Thyroid gland (tissue), 4 donors: Measurements from ENCODE around the gene EXOC4. TPM values are rescaled to one million over a fixed set of nuclear protein-coding genes. Genes with fewer than 3 reads are reported as not detected.

ENCODE experiments used
- DNase-seq, 2 donors: peaks; one replicate each; pipeline ENCODE4 v3.0.0-alpha.2; 2019
- H3K27ac ChIP-seq, 3 donors: fragments of 200-600 bp; sonication (generic); 1 replicate in 2 of 3; 2 replicates in 1 of 3; pipeline ENCODE4 v1.5.1; 2016 to 2019; ENCODE audit warnings: mild to moderate bottlenecking in 1 of 3, moderate library complexity in 1 of 3
- H3K27me3 ChIP-seq: fragments of 200-600 bp; sonication (generic); one replicate; pipeline ENCODE4 v1.5.1; 2019
- H3K36me3 ChIP-seq, 2 donors: fragments of 200-600 bp; sonication (generic); one replicate each; pipeline ENCODE4 v1.5.1; 2016 to 2019
- H3K4me1 ChIP-seq, 2 donors: fragments of 200-600 bp; sonication (generic); one replicate each; pipeline ENCODE4 v1.5.1; 2017 to 2019
- H3K4me3 ChIP-seq, 3 donors: fragments of 200-600 bp; sonication (generic); replicated peaks in 1 of 3; 1 replicate in 2 of 3; 2 replicates in 1 of 3; pipeline ENCODE4 v1.5.1; 2016; ENCODE audit warnings: mild to moderate bottlenecking in 1 of 3
- H3K9me3 ChIP-seq: fragments of 200-600 bp; sonication (generic); one replicate; pipeline ENCODE4 v1.5.1; 2017
- POLR2A ChIP-seq, 2 donors: fragments of 450-650 bp; IDR thresholded peaks; one replicate each; pipeline ENCODE4 v1.6.1; 2017; ENCODE audit warnings: antibody characterized with exemption in 2 of 2, mild to moderate bottlenecking in 2 of 2, moderate library complexity in 1 of 2
- WGBS, 2 donors: methylation state at CpG; one replicate each; pipeline ENCODE4 v1.1.5; 2017; 5-methylcytosine and 5-hydroxymethylcytosine counted together
- intact Hi-C: fragments of 100-400 bp; cut with DNase I; formaldehyde crosslinking; loops from one replicate; pipeline ENCODE4 v1.15.1; 2023
- total RNA-seq, 4 donors: library from RNA; depleted of rRNA; stranded (reverse); fragments of >200 nt; gene quantifications; one replicate each; pipeline ENCODE4 v1.2.3, GENCODE V29; 2016
- TF ChIP-seq, protein P1 (sequence below), 6 experiments: fragments of 200-600 bp in 3 of 6; fragments of 450-650 bp in 3 of 6; sonication (generic) in 3 of 6; IDR thresholded peaks; one replicate each; pipeline ENCODE4 v1.5.1; 2016 to 2019; ENCODE audit warnings: antibody characterized with exemption in 6 of 6, mild to moderate bottlenecking in 2 of 6, inconsistent platforms in 1 of 6, moderate library complexity in 1 of 6

The EXOC4 gene
- total RNA-seq, 4 donors from 2014 or later, result 74.0 to 116 (median 107) TPM

DNA sequence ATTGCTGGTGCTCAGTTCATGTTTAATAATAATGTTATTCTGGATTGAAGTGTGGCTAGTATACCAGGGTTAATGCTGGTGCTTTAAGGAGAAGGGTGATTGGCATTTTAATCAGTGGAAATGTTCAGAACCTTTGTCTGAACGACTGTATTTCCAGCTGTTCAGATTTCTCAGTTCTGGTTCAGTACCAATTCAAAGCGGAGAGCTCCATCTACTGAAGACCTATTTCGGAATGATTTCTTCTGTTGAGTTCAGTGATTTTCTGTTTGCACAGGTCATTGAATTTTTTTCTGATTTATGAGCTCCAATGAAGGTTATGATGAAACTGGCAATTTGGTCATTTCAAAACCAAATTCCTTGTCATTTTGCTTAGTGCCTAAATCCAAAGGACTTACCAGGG lies 160.1 kb downstream of the EXOC4 start:
- no peak overlapping the region for H3K4me3 ChIP-seq
- 64 to 70% methylated on average over 3 of the region's 3 CpGs for WGBS, 2 donors
- H3K9me3 ChIP-seq, result no peaks in the 10 kb centered on the region
- H3K27me3 ChIP-seq, result no peaks in the 10 kb centered on the region
- no peaks in the 10 kb centered on the region for H3K36me3 ChIP-seq
- DNase-seq, result no peak
- H3K4me1 ChIP-seq, result no peaks in the 10 kb centered on the region
- intact Hi-C loops, result no loop called here
- TF ChIP-seq POLR2A (IDR thresholded peaks at IDR 0.05), result no peak
- TF ChIP-seq, protein P1, sequence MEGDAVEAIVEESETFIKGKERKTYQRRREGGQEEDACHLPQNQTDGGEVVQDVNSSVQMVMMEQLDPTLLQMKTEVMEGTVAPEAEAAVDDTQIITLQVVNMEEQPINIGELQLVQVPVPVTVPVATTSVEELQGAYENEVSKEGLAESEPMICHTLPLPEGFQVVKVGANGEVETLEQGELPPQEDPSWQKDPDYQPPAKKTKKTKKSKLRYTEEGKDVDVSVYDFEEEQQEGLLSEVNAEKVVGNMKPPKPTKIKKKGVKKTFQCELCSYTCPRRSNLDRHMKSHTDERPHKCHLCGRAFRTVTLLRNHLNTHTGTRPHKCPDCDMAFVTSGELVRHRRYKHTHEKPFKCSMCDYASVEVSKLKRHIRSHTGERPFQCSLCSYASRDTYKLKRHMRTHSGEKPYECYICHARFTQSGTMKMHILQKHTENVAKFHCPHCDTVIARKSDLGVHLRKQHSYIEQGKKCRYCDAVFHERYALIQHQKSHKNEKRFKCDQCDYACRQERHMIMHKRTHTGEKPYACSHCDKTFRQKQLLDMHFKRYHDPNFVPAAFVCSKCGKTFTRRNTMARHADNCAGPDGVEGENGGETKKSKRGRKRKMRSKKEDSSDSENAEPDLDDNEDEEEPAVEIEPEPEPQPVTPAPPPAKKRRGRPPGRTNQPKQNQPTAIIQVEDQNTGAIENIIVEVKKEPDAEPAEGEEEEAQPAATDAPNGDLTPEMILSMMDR (IDR thresholded peaks at IDR 0.05), result no peak
- no peak overlapping the region for H3K27ac ChIP-seq

DNA sequence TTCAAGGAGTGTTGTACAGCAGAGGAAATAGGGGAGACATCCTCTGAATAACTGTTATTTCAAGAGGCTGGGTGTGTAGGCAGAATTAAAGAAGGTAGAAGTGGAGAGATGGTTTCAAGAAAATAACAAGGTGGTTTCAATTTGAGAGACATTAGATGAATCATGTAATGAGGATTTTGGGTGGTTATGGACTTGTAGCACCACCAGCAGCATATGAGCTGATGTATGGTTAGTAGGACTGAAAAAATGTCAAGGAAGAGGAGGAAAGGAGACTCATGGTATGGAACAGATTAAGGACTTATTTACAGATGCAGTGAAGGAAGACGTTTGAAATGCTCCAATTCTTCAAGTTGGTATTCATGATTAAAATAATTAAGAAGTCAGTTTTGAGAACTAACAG lies 166.2 kb downstream of the EXOC4 start:
- WGBS, 2 donors, result 63 to 83% methylated on average over 1 of the region's 1 CpG
- intact Hi-C loops, result no loop called here

DNA sequence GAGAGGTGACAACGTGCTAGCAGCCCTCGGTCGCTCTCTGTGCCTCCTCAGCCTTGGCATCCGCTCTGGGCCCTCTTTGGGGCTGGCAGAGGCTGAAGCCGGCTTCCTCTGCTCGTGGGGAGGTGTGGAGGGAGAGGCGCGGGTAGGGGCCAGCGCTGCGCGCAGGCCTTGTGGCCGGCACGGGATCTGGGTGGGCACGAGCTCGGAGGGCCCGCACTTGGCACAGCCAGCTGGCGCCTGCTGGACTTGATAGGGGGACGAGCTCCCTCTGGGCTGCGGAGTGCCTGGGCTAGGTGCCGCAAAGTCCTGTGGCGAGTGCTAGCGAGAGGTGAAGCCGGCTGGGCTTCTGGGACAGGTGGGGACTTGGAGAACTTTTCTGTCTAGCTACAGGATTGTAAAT lies 170.7 kb downstream of the EXOC4 start:
- Histone ChIP-seq H3K9me3 (no peaks in the 10 kb centered on the region), H3K4me1 (no peaks in the 10 kb centered on the region), H3K27me3 (no peaks in the 10 kb centered on the region), H3K4me3 (no peak overlapping the region), H3K36me3 (no peaks in the 10 kb centered on the region), H3K27ac (no peak overlapping the region)
- no peak for DNase-seq
- 95 to 98% methylated on average over 11 to 23 of the region's 23 CpGs for WGBS, 2 donors
- intact Hi-C loops, result no loop called here
- TF ChIP-seq, protein P1 (IDR thresholded peaks at IDR 0.05), result no peak
- no peak for TF ChIP-seq POLR2A (IDR thresholded peaks at IDR 0.05)

More for the DNA sequence above, 166.2 kb downstream of the EXOC4 start:
- no peaks in the 10 kb centered on the region for H3K9me3 ChIP-seq
- no peak for TF ChIP-seq POLR2A (IDR thresholded peaks at IDR 0.05)
- TF ChIP-seq, protein P1 (IDR thresholded peaks at IDR 0.05), result no peak
- H3K27ac ChIP-seq, result no peak overlapping the region
- no peaks in the 10 kb centered on the region for H3K36me3 ChIP-seq
- no peaks in the 10 kb centered on the region for H3K27me3 ChIP-seq
- H3K4me1 ChIP-seq, result no peaks in the 10 kb centered on the region
- no peak overlapping the region for H3K4me3 ChIP-seq
- DNase-seq, result no peak

DNA sequence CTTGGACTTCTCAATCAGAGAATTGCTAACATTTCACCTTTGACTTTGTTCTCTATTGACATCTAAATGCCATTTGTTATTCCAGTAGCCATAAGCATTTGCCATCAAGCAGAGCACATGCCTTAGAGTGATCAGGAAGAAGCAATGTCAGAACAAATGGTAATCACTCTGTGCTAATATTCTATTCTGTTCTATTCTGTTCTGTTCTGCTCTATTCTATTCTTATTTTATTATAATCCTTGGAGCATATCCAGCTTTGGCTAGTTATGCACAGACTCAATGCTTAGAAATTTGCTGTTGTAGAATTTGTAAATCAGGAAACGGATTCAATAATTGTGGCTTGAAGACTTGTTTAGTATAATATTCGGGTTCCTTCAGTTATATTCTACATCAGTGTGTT lies 175.4 kb downstream of the EXOC4 start:
- no peak for DNase-seq
- Histone ChIP-seq H3K27ac (no peak overlapping the region), H3K36me3 (no peaks in the 10 kb centered on the region), H3K9me3 (no peaks in the 10 kb centered on the region), H3K4me1 (no peaks in the 10 kb centered on the region), H3K27me3 (no peaks in the 10 kb centered on the region), H3K4me3 (no peak overlapping the region)
- intact Hi-C loops, result no loop called here
- TF ChIP-seq POLR2A (IDR thresholded peaks at IDR 0.05), result no peak
- TF ChIP-seq, protein P1 (IDR thresholded peaks at IDR 0.05), result no peak
- 90 to 93% methylated on average over 2 of the region's 2 CpGs for whole genome bisulfite sequencing, 2 donors

DNA sequence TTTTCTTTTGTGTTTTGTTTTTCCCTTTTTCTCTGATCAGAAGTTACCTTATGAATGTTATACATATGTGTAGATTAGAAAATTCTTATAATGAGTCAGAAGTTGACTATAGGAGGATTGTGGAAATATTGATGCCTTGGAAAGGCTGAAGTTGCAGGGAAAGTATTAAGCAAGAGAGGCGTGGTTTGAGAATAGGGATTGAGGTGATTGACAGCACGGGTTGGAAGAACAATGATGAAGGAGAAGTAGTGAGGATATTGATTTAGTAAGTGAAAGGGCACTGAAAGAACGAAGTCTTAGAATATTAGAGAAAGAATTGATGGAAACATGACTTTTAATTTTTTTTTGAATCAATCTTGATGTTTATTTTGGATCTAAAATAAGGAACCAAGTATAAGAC lies 176.0 kb downstream of the EXOC4 start:
- intact Hi-C loops, result no loop called here
- Histone ChIP-seq H3K4me1 (no peaks in the 10 kb centered on the region), H3K27me3 (no peaks in the 10 kb centered on the region), H3K36me3 (no peaks in the 10 kb centered on the region), H3K4me3 (no peak overlapping the region), H3K27ac (no peak overlapping the region), H3K9me3 (no peaks in the 10 kb centered on the region)
- whole genome bisulfite sequencing, 2 donors, result 92 to 95% methylated on average over 3 of the region's 3 CpGs
- TF ChIP-seq POLR2A (IDR thresholded peaks at IDR 0.05), result no peak
- TF ChIP-seq, protein P1 (IDR thresholded peaks at IDR 0.05), result no peak
- no peak for DNase-seq
